Right lobe of liver (tissue), 6 donors: Measurements from ENCODE around the gene PLCB1. TPM values are rescaled to one million over a fixed set of nuclear protein-coding genes. Genes with fewer than 3 reads are reported as not detected.

ENCODE experiments used
- ATAC-seq, 4 donors: fragments of 200-7000 bp; cut with Tn5 transposase; one replicate each; pipeline ENCODE4 v1.9.1; 2020; ENCODE audit warnings: mild to moderate bottlenecking in 4 of 4, moderate library complexity in 4 of 4
- DNase-seq, 3 donors: peaks; one replicate each; pipeline ENCODE4 v3.0.0-alpha.2; 2020
- H3K27ac ChIP-seq, 3 donors: fragments of 200-600 bp; one replicate each; pipeline ENCODE4 v1.8.0; 2022
- H3K27me3 ChIP-seq, 2 donors: fragments of 200-600 bp; one replicate each; pipeline ENCODE4 v1.8.0; 2022
- H3K36me3 ChIP-seq, 4 donors: fragments of 200-600 bp; sonication (generic) in 1 of 4; one replicate each; pipeline versions ENCODE4 v1.5.1 to v1.8.0; 2017 to 2022; ENCODE audit warnings: control low read depth in 1 of 4
- H3K4me1 ChIP-seq, 4 donors: fragments of 200-600 bp; sonication (generic) in 1 of 4; one replicate each; pipeline versions ENCODE4 v1.5.1 to v1.8.0; 2017 to 2022; ENCODE audit warnings: control low read depth in 1 of 4
- H3K4me3 ChIP-seq, 3 donors: fragments of 200-600 bp; one replicate each; pipeline ENCODE4 v1.8.0; 2022
- H3K9me3 ChIP-seq, 4 donors: fragments of 200-600 bp; sonication (generic) in 1 of 4; one replicate each; pipeline versions ENCODE4 v1.5.1 to v1.8.0; 2017 to 2022; ENCODE audit warnings: control low read depth in 1 of 4
- POLR2A ChIP-seq: fragments of 450-650 bp; IDR thresholded peaks from one replicate; pipeline ENCODE4 v1.6.1; 2017; ENCODE audit warnings: antibody characterized with exemption, mild to moderate bottlenecking
- WGBS: methylation state at CpG from one replicate; pipeline ENCODE4 v1.1.6; 2018; ENCODE audit warnings: low coverage, low lambda C conversion rate; ENCODE audit not compliant: insufficient coverage; ENCODE audit errors: missing lambda C conversion rate; 5-methylcytosine and 5-hydroxymethylcytosine counted together
- intact Hi-C, 2 donors: fragments of 100-400 bp; cut with DNase I; formaldehyde crosslinking; loops; one replicate each; pipeline versions ENCODE4 v1.11.2 to v1.14.1; 2022
- total RNA-seq, 6 experiments: library from RNA; depleted of rRNA in 2 of 6; stranded (reverse); fragments of >200 nt in 2 of 6; fragmentation: NEBNext Ultra II Directional in 3 of 6; extraction: Animal tissue kit (Norgen Biotek cat#: 25700) in 3 of 6; gene quantifications; one replicate each; pipeline versions ENCODE4 v1.1.0 to v1.2.4, GENCODE V29; 2016 to 2023
- TF ChIP-seq, protein P1 (sequence below), 4 donors: fragments of 200-600 bp in 3 of 4; fragments of 450-650 bp in 1 of 4; IDR thresholded peaks; one replicate each; pipeline versions ENCODE4 v1.5.1 to v1.8.0; 2016 to 2022; ENCODE audit warnings: antibody characterized with exemption in 4 of 4, mild to moderate bottlenecking in 2 of 4
- donor health status: DM: no; HTN: yes; CAD: no.
- donor health status: DM: no; HTN: no; CAD: no.
- donor health status: DM: no; HTN: no; CAD: no.
- donor health status: DM: no; HTN: yes; CAD: no.
- donor health status: DM: no; HTN: yes; CAD: no.

The PLCB1 gene
- total RNA-seq, 6 experiments from 2014 or later = 5.0 to 9.9 (median 5.7) TPM

DNA sequence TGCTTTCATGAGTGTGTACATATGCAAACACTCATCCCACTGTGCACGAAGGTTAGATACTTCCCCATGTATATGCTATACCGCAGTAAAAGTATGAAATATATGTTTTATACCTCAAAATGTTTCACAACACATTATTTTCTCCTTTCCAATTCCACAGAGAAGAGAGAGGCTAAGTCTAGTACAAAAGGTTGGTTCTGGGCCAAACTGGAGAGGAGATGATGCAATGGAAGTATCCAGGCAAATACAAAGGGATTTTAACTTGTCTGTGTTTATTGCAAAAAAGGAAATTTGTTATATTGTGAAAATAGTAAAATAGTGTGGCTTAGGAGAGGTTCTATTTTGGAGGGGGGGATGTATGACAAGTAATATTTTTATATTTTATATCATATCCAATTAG lies 112.6 kb downstream of the PLCB1 start:
- Histone ChIP-seq H3K27ac (no peak overlapping the region), H3K36me3 (no peaks in the 10 kb centered on the region), H3K27me3 (no peaks in the 10 kb centered on the region), H3K4me1 (no peaks in the 10 kb centered on the region), H3K4me3 (no peak overlapping the region), H3K9me3 (no peaks in the 10 kb centered on the region)
- ATAC-seq = peak; percentile 55 to 82 (median 74)
- no peak for TF ChIP-seq POLR2A
- TF ChIP-seq, protein P1, sequence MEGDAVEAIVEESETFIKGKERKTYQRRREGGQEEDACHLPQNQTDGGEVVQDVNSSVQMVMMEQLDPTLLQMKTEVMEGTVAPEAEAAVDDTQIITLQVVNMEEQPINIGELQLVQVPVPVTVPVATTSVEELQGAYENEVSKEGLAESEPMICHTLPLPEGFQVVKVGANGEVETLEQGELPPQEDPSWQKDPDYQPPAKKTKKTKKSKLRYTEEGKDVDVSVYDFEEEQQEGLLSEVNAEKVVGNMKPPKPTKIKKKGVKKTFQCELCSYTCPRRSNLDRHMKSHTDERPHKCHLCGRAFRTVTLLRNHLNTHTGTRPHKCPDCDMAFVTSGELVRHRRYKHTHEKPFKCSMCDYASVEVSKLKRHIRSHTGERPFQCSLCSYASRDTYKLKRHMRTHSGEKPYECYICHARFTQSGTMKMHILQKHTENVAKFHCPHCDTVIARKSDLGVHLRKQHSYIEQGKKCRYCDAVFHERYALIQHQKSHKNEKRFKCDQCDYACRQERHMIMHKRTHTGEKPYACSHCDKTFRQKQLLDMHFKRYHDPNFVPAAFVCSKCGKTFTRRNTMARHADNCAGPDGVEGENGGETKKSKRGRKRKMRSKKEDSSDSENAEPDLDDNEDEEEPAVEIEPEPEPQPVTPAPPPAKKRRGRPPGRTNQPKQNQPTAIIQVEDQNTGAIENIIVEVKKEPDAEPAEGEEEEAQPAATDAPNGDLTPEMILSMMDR (IDR thresholded peaks at IDR 0.05) = no peak
- 34% methylated on average over 2 of the region's 2 CpGs for WGBS
- DNase-seq = no peak
- intact Hi-C loops = no loop called here

DNA sequence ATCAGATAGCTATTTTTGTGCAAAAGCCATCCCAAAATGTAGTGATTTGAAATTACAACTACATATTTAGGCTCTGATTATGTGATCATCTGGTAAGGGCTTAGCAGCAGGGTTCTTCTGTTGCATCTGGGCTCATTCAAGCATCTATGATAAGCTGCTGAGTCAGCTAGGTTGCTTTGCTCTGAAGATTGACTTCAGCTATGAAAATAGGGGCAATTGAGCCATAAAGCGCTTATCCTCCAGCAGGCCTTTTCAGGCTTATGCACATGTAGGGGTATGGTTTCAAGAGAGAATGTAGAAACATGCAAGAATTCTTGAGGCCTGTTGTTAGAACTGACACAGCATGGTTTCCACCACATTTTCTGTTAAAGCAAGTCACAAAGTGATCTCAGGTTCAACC lies 114.1 kb downstream of the PLCB1 start:
- DNase-seq (no peak), ATAC-seq (no peak)
- Histone ChIP-seq H3K9me3 (no peaks in the 10 kb centered on the region), H3K4me1 (peaks cover 0 to 4% (median 0%) of the 10 kb centered on the region in 4 donors), H3K4me3 (no peak overlapping the region), H3K36me3 (no peaks in the 10 kb centered on the region), H3K27me3 (no peaks in the 10 kb centered on the region), H3K27ac (no peak overlapping the region)
- 89% methylated on average over 1 of the region's 1 CpG for WGBS
- no peak for TF ChIP-seq POLR2A
- TF ChIP-seq, protein P1 (IDR thresholded peaks at IDR 0.05) = no peak
- intact Hi-C loops = no loop called here

DNA sequence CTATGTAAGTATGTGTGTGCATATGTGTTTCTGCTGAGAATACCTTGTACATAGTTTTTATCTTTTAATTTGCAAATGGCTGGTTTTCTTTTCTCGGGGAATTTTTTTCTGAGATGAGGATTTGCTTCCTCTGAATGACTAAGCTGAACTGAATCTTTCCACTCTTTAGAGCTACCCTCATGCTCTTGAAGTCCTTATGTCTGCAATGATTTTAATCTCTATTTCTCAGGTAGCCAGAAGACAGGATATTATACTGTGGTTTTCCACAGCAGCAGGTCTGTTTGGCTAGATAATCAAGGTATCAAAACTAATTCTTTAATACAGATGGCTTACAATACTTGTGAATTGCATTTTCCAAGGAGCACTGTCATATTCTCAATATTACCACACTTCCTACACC lies 114.7 kb downstream of the PLCB1 start:
- WGBS = 80% methylated on average over 1 of the region's 1 CpG
- Histone ChIP-seq H3K27ac (no peak overlapping the region), H3K36me3 (no peaks in the 10 kb centered on the region), H3K9me3 (no peaks in the 10 kb centered on the region), H3K4me3 (no peak overlapping the region), H3K4me1 (peaks cover 0 to 4% (median 0%) of the 10 kb centered on the region in 4 donors), H3K27me3 (no peaks in the 10 kb centered on the region)
- intact Hi-C loops = no loop called here
- TF ChIP-seq, protein P1 (IDR thresholded peaks at IDR 0.05) = no peak
- no peak for TF ChIP-seq POLR2A
- DNase-seq = no peak
- ATAC-seq = no peak

DNA sequence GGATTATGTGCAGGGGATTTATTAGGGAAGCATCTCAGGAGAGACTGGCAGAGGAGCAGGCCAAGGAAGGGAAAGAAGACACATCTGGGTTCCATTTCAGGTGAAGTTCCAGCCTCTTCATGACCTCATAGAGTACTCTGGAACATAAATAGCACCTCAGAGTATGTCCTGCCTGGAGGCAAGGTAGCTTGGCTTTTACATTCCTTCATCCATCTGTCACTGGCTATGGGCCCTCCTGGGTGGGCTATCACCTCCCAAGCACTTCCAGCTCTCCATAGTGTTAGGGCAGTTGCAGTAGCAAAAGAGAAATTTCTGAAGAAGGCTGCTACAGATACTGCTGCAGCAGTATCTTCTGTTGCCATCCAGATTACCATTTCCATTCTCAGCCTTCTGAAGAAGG lies 116.0 kb downstream of the PLCB1 start:
- no peaks in the 10 kb centered on the region for H3K36me3 ChIP-seq
- TF ChIP-seq POLR2A = no peak
- TF ChIP-seq, protein P1 (IDR thresholded peaks at IDR 0.05) = no peak
- intact Hi-C loops = no loop called here
- H3K4me3 ChIP-seq = no peak overlapping the region
- H3K27me3 ChIP-seq = no peaks in the 10 kb centered on the region
- H3K9me3 ChIP-seq = no peaks in the 10 kb centered on the region
- peaks cover 0 to 4% (median 0%) of the 10 kb centered on the region in 4 donors for H3K4me1 ChIP-seq
- DNase-seq = no peak
- no peak for ATAC-seq
- H3K27ac ChIP-seq = no peak overlapping the region

DNA sequence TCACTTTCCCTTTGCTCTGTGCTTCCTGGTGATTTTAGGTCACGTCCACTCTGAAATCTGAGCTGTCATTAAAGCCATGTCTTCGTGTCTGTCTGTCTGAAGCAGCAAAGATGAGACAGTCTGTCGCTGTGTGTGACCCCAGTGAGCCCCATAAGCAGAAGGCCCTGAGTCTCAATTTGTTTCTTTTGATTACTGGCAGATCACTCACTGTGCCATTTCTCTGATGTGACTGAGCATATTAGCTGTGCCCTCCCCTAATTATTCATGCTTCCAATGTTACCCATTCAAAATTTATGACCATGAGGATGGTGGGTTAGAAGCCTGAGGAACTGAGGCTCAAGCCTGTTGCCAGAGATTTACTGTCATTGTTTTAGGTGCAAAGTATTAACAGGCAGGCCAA lies 117.6 kb downstream of the PLCB1 start:
- 57% methylated on average over 3 of the region's 3 CpGs for WGBS
- intact Hi-C loops = no loop called here
- no peak for TF ChIP-seq POLR2A
- TF ChIP-seq, protein P1 (IDR thresholded peaks at IDR 0.05) = no peak
- Histone ChIP-seq H3K4me3 (no peak overlapping the region), H3K27ac (no peak overlapping the region), H3K27me3 (no peaks in the 10 kb centered on the region), H3K9me3 (no peaks in the 10 kb centered on the region), H3K36me3 (no peaks in the 10 kb centered on the region), H3K4me1 (peaks cover 0 to 4% (median 0%) of the 10 kb centered on the region in 4 donors)
- no peak for DNase-seq
- ATAC-seq = no peak
